Loucy (cell line): Measurements from ENCODE around the gene NRG2.

Experiments used
- H2AFZ ChIP-seq: fragments of 200-600 bp; sonication (generic); 2 replicates; pipeline ENCODE4 v1.6.0; 2016; ENCODE audit warnings: antibody characterized with exemption, mild to moderate bottlenecking, low read length, moderate library complexity
- H3F3A ChIP-seq: fragments of 200-600 bp; 2 replicates; pipeline ENCODE4 v1.6.0; 2016; ENCODE audit warnings: antibody characterized with exemption, low read depth, mild to moderate bottlenecking
- H3K27me3 ChIP-seq: fragments of 200-600 bp; sonication (generic); 2 replicates; pipeline ENCODE4 v1.6.1; 2014; ENCODE audit warnings: low read length, mild to moderate bottlenecking; ENCODE audit not compliant: insufficient read depth, poor library complexity, severe bottlenecking
- H3K36me3 ChIP-seq: fragments of 200-600 bp; sonication (generic); 2 replicates; pipeline ENCODE4 v1.6.1; 2016; ENCODE audit warnings: low read length; ENCODE audit not compliant: insufficient read depth
- H3K4me1 ChIP-seq: fragments of 200-600 bp; sonication (generic); 2 replicates; pipeline ENCODE4 v1.5.1; 2014; ENCODE audit warnings: low read length, mild to moderate bottlenecking; ENCODE audit not compliant: insufficient read depth, poor library complexity, severe bottlenecking
- H3K4me2 ChIP-seq: fragments of 200-600 bp; sonication (generic); 2 replicates; pipeline ENCODE4 v1.6.0; 2014; ENCODE audit warnings: antibody characterized with exemption, low read length, low read depth, mild to moderate bottlenecking; ENCODE audit not compliant: poor library complexity, severe bottlenecking
- H3K4me3 ChIP-seq: fragments of 200-600 bp; sonication (generic); 2 replicates; pipeline ENCODE4 v1.5.1; 2014; ENCODE audit warnings: low read length, mild to moderate bottlenecking, mixed read lengths; ENCODE audit not compliant: poor library complexity, severe bottlenecking
- H3K79me2 ChIP-seq: fragments of 200-600 bp; sonication (generic); 2 replicates; pipeline ENCODE4 v1.6.1; 2014; ENCODE audit warnings: low read length; ENCODE audit not compliant: insufficient read depth
- H3K9ac ChIP-seq: fragments of 200-600 bp; sonication (generic); 2 replicates; pipeline ENCODE4 v1.6.0; 2014; ENCODE audit warnings: mild to moderate bottlenecking, low read depth, low read length, moderate library complexity; ENCODE audit not compliant: poor library complexity, severe bottlenecking
- H3K9me2 ChIP-seq: fragments of 200-600 bp; sonication (generic); replicated peaks from 2 replicates; pipeline ENCODE4 v1.6.1; 2016; ENCODE audit warnings: low read depth, low read length, mixed read lengths
- H3K9me3 ChIP-seq: fragments of 200-600 bp; sonication (generic); 2 replicates; pipeline ENCODE4 v1.6.1; 2014; ENCODE audit warnings: mild to moderate bottlenecking, antibody characterized with exemption, low read length, low read depth; ENCODE audit not compliant: insufficient read depth
- H4K20me1 ChIP-seq: fragments of 200-600 bp; sonication (generic); 2 replicates; pipeline ENCODE4 v1.6.0; 2014; ENCODE audit warnings: antibody characterized with exemption, low read length, mild to moderate bottlenecking; ENCODE audit not compliant: insufficient read depth, poor library complexity, severe bottlenecking
- EZH2phosphoT487 ChIP-seq: fragments of 200-600 bp; IDR thresholded peaks from 2 replicates; pipeline ENCODE4 v1.6.1; 2018; ENCODE audit warnings: antibody characterized with exemption, mild to moderate bottlenecking, moderate library complexity, borderline replicate concordance
- TF ChIP-seq, protein P1 (sequence below): fragments of 200-600 bp; sonication (generic); conservative IDR thresholded peaks from 2 replicates; pipeline ENCODE4 v1.5.1; 2014; ENCODE audit warnings: mild to moderate bottlenecking, antibody characterized with exemption, low read length

Gene NRG2

DNA sequence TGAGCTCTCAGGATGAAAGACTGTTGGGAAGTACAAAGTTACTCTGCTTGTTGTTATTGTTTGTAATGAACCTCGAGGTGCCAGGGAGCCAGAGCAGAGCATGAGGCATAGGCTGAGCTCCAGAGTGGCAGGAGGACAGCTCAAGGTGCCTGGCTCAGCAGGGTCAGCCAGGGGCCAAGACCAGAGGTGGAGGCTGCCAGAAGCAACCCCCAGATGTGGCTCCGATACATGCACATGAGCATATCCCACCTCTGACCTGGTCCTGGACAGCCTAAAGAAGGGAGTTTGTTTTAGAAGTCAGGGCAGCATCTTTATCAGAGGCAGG is 141.9 kb downstream of the NRG2 start:
- H3K4me3 ChIP-seq = no peak overlapping the region
- no peak overlapping the region for H3K4me2 ChIP-seq
- no peaks in the 10 kb centered on the region for H3K9me3 ChIP-seq
- no peaks in the 10 kb centered on the region for H3K36me3 ChIP-seq
- H3K79me2 ChIP-seq = no peaks in the 10 kb centered on the region
- H3K4me1 ChIP-seq = no peaks in the 10 kb centered on the region
- no peak overlapping the region for H2AFZ ChIP-seq
- H3K27me3 ChIP-seq = no peaks in the 10 kb centered on the region
- no peaks in the 10 kb centered on the region for H3K9me2 ChIP-seq
- no peaks in the 10 kb centered on the region for H3F3A ChIP-seq
- TF ChIP-seq EZH2phosphoT487 = no peak
- TF ChIP-seq, protein P1, sequence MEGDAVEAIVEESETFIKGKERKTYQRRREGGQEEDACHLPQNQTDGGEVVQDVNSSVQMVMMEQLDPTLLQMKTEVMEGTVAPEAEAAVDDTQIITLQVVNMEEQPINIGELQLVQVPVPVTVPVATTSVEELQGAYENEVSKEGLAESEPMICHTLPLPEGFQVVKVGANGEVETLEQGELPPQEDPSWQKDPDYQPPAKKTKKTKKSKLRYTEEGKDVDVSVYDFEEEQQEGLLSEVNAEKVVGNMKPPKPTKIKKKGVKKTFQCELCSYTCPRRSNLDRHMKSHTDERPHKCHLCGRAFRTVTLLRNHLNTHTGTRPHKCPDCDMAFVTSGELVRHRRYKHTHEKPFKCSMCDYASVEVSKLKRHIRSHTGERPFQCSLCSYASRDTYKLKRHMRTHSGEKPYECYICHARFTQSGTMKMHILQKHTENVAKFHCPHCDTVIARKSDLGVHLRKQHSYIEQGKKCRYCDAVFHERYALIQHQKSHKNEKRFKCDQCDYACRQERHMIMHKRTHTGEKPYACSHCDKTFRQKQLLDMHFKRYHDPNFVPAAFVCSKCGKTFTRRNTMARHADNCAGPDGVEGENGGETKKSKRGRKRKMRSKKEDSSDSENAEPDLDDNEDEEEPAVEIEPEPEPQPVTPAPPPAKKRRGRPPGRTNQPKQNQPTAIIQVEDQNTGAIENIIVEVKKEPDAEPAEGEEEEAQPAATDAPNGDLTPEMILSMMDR = no peak
- H4K20me1 ChIP-seq = no peaks in the 10 kb centered on the region
- H3K9ac ChIP-seq = no peak overlapping the region

DNA sequence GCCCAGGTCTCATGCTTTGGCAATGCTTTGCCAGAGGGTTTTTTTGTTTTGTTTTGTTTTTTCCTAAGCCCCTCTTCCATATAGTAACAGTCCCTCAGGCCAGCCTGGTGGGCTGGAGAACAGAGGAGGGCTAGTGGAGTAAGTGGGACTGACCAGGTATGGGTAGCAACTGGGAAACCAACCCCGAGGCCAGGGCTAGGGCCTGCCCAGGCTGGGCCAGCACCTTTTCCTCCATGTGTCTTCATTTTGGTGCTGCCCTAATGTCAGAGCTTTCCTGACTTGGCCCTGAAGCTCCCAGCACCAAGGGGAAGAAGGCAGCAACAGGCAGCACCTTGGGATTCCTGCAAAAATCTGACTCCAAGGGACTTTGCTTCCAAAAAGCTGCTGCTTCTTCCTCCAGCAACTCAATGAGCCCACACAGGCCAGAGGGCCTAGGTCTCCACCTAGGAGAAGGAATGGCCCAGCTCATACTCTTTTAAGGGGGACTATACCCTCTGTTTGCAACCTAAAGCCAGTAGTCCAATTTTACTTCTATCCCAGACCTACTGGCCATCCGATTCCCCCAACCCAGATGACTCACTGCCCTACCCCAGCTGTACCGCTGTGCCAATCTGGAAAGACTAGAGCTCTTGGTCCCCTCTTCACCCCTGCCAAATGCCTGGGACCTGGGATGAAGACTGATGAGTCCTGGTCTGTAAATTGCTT is 142.4 kb downstream of the NRG2 start:
- no peaks in the 10 kb centered on the region for H4K20me1 ChIP-seq
- no peaks in the 10 kb centered on the region for H3K27me3 ChIP-seq

DNA sequence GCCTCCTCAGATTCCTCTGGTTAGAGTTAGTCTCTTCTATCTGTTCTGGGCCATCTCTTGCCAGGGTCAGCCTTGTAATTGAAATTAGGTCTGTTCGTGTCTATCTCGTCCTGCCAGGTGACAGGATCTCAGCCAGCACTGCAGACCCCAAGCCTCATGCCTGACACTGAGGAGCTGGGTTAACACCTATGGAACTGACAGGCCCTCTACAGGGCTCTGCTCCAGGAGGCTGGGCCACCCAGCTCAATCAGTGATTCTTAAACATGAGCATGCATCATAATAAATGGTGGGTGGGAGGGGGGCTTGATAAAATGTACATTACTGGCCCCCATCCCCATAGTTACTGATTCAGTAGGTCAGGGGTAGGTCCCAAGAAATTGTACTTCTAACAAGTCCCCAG is 144.1 kb downstream of the NRG2 start:
- H3K4me2 ChIP-seq = no peak overlapping the region
- H3F3A ChIP-seq = no peaks in the 10 kb centered on the region
- H3K9me2 ChIP-seq = no peaks in the 10 kb centered on the region
- H2AFZ ChIP-seq = no peak overlapping the region
- no peaks in the 10 kb centered on the region for H3K4me1 ChIP-seq
- H3K79me2 ChIP-seq = no peaks in the 10 kb centered on the region
- TF ChIP-seq, protein P1 = no peak
- no peak for TF ChIP-seq EZH2phosphoT487
- no peaks in the 10 kb centered on the region for H3K9me3 ChIP-seq
- no peaks in the 10 kb centered on the region for H4K20me1 ChIP-seq
- no peaks in the 10 kb centered on the region for H3K36me3 ChIP-seq
- H3K27me3 ChIP-seq = no peaks in the 10 kb centered on the region
- no peak overlapping the region for H3K4me3 ChIP-seq
- no peak overlapping the region for H3K9ac ChIP-seq

More for the DNA sequence above, 142.4 kb downstream of the NRG2 start:
- Histone ChIP-seq H3K79me2 (no peaks in the 10 kb centered on the region), H3K9me3 (no peaks in the 10 kb centered on the region), H3K9ac (no peak overlapping the region), H3K4me3 (no peak overlapping the region), H3K4me1 (no peaks in the 10 kb centered on the region), H2AFZ (no peak overlapping the region), H3K4me2 (no peak overlapping the region), H3K9me2 (no peaks in the 10 kb centered on the region), H3F3A (no peaks in the 10 kb centered on the region), H3K36me3 (no peaks in the 10 kb centered on the region)
- TF ChIP-seq EZH2phosphoT487 = no peak
- TF ChIP-seq, protein P1 = no peak
